ENCODE data around the gene PLB1.

Gene PLB1

GRCh38 chr2:28687171-28687570 lies 191.3 kb downstream of the PLB1 start:
- no peaks in the 10 kb centered on the region for H4K20me1 ChIP-seq (ENCODE audit: insufficient read depth, low read length, poor library complexity, severe bottlenecking)
- peaks cover under 1% of the 10 kb centered on the region for H3K4me1 ChIP-seq (ENCODE audit: insufficient read depth, low read length, poor library complexity, severe bottlenecking)
- H3K4me2 ChIP-seq (ENCODE audit: low read depth, low read length, poor library complexity, severe bottlenecking), result no peak overlapping the region
- TF ChIP-seq CTCF (conservative IDR thresholded peaks at IDR 0.05; ENCODE audit: low read length) (no peak), EZH2phosphoT487 (IDR thresholded peaks at IDR 0.05; ENCODE audit: borderline replicate concordance) (no peak)
- H3K4me3 ChIP-seq (ENCODE audit: low read length, poor library complexity, severe bottlenecking), result no peak overlapping the region
- H3K79me2 ChIP-seq (ENCODE audit: insufficient read depth, low read length), result no peaks in the 10 kb centered on the region
- no peaks in the 10 kb centered on the region for H3F3A ChIP-seq (ENCODE audit: low read depth)
- no peak overlapping the region for H2AFZ ChIP-seq (ENCODE audit: low read length)
- no peaks in the 10 kb centered on the region for H3K36me3 ChIP-seq (ENCODE audit: insufficient read depth, low read length)
- H3K9me2 ChIP-seq (replicated peaks; ENCODE audit: low read depth, low read length), result no peaks in the 10 kb centered on the region
- H3K9me3 ChIP-seq (ENCODE audit: insufficient read depth, low read depth, low read length), result no peaks in the 10 kb centered on the region
- H3K9ac ChIP-seq (ENCODE audit: low read depth, low read length, poor library complexity, severe bottlenecking), result no peak overlapping the region
- no peaks in the 10 kb centered on the region for H3K27me3 ChIP-seq (ENCODE audit: insufficient read depth, low read length, poor library complexity, severe bottlenecking)

DNA sequence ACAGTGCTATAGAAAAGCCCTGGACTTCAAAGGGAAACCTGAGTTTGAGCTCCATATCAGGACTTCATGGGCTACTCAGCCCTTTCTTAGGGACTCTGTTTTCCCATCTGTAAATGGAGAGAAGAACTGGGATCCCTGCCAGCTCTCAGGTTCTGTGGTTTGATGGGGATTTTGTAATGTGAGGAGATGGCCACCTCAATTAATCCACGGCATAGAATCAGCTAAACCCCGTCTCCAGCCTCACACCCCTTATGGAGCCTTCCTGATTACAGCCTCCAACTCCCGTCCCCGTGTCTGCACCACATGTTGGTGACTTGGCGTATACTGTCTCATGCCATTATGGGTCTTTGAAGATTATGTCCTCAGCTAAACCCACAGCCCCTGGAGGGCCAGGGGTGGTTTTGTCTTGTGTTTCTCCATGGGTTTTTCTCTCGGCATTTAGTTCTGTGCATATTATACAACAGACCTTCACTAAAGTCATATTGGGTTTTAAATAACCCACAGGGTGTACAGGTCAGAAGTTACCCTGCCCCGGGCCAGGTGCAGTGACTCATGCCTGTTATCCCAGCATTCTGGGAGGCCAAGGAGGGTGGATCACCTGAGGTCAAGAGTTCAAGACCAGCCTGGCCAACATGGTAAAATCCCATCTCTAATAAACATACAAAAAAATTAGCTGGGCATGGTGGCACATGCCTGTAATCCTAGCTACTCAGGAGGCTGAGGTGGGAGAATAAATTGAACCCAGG lies 192.0 kb downstream of the PLB1 start:
- Histone ChIP-seq H3K9me3 (ENCODE audit: insufficient read depth, low read depth, low read length) (no peaks in the 10 kb centered on the region), H3K36me3 (ENCODE audit: insufficient read depth, low read length) (no peaks in the 10 kb centered on the region), H3K27me3 (ENCODE audit: insufficient read depth, low read length, poor library complexity, severe bottlenecking) (no peaks in the 10 kb centered on the region), H2AFZ (ENCODE audit: low read length) (no peak overlapping the region), H3K4me1 (ENCODE audit: insufficient read depth, low read length, poor library complexity, severe bottlenecking) (no peaks in the 10 kb centered on the region), H3F3A (ENCODE audit: low read depth) (no peaks in the 10 kb centered on the region), H3K4me2 (ENCODE audit: low read depth, low read length, poor library complexity, severe bottlenecking) (no peak overlapping the region), H4K20me1 (ENCODE audit: insufficient read depth, low read length, poor library complexity, severe bottlenecking) (no peaks in the 10 kb centered on the region), H3K79me2 (ENCODE audit: insufficient read depth, low read length) (no peaks in the 10 kb centered on the region), H3K4me3 (ENCODE audit: low read length, poor library complexity, severe bottlenecking) (no peak overlapping the region), H3K9ac (ENCODE audit: low read depth, low read length, poor library complexity, severe bottlenecking) (no peak overlapping the region), H3K9me2 (replicated peaks; ENCODE audit: low read depth, low read length) (no peaks in the 10 kb centered on the region)
- TF ChIP-seq CTCF (conservative IDR thresholded peaks at IDR 0.05; ENCODE audit: low read length), result no peak

- no peak for TF ChIP-seq EZH2phosphoT487 (IDR thresholded peaks at IDR 0.05; ENCODE audit: borderline replicate concordance)
- Histone ChIP-seq H3K4me2 (ENCODE audit: low read depth, low read length, poor library complexity, severe bottlenecking) (no peak overlapping the region), H4K20me1 (ENCODE audit: insufficient read depth, low read length, poor library complexity, severe bottlenecking) (no peaks in the 10 kb centered on the region), H3K4me3 (ENCODE audit: low read length, poor library complexity, severe bottlenecking) (no peak overlapping the region), H3K79me2 (ENCODE audit: insufficient read depth, low read length) (no peaks in the 10 kb centered on the region), H3K27me3 (ENCODE audit: insufficient read depth, low read length, poor library complexity, severe bottlenecking) (no peaks in the 10 kb centered on the region), H3K9ac (ENCODE audit: low read depth, low read length, poor library complexity, severe bottlenecking) (no peak overlapping the region), H3K9me3 (ENCODE audit: insufficient read depth, low read depth, low read length) (no peaks in the 10 kb centered on the region), H3K36me3 (ENCODE audit: insufficient read depth, low read length) (no peaks in the 10 kb centered on the region), H3K9me2 (replicated peaks; ENCODE audit: low read depth, low read length) (no peaks in the 10 kb centered on the region), H2AFZ (ENCODE audit: low read length) (no peak overlapping the region), H3F3A (ENCODE audit: low read depth) (no peaks in the 10 kb centered on the region), H3K4me1 (ENCODE audit: insufficient read depth, low read length, poor library complexity, severe bottlenecking) (no peaks in the 10 kb centered on the region)
Measured at GRCh38 chr2:28688818-28689217, 193.0 kb downstream of the PLB1 start.

DNA sequence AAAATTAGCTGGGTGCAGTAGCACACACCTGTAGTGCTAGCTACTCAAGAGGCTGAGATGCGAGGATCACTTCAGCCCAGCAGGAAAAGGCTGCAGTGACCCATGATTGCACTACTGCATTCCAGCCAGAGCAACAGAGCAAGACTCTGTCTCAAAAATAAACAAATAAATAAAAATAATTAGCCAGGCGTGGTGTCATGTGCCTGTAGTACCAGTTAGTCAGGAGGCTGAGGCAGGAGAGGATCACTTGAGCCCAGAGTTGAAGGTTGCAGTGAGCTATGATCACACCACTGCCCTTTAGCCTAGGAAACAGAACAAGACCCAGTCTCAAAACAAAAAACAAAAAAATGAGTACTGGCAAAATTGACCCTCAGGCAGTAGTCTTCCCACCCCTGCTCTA lies 193.9 kb downstream of the PLB1 start:
- Histone ChIP-seq H3K9me3 (ENCODE audit: insufficient read depth, low read depth, low read length) (no peaks in the 10 kb centered on the region), H2AFZ (ENCODE audit: low read length) (no peak overlapping the region), H3K4me1 (ENCODE audit: insufficient read depth, low read length, poor library complexity, severe bottlenecking) (no peaks in the 10 kb centered on the region), H3K4me3 (ENCODE audit: low read length, poor library complexity, severe bottlenecking) (no peak overlapping the region), H3K4me2 (ENCODE audit: low read depth, low read length, poor library complexity, severe bottlenecking) (no peak overlapping the region), H3K36me3 (ENCODE audit: insufficient read depth, low read length) (no peaks in the 10 kb centered on the region), H4K20me1 (ENCODE audit: insufficient read depth, low read length, poor library complexity, severe bottlenecking) (no peaks in the 10 kb centered on the region), H3K27me3 (ENCODE audit: insufficient read depth, low read length, poor library complexity, severe bottlenecking) (no peaks in the 10 kb centered on the region), H3F3A (ENCODE audit: low read depth) (no peaks in the 10 kb centered on the region), H3K9me2 (replicated peaks; ENCODE audit: low read depth, low read length) (no peaks in the 10 kb centered on the region), H3K79me2 (ENCODE audit: insufficient read depth, low read length) (no peaks in the 10 kb centered on the region), H3K9ac (ENCODE audit: low read depth, low read length, poor library complexity, severe bottlenecking) (no peak overlapping the region)
- TF ChIP-seq CTCF (conservative IDR thresholded peaks at IDR 0.05; ENCODE audit: low read length) (no peak), EZH2phosphoT487 (IDR thresholded peaks at IDR 0.05; ENCODE audit: borderline replicate concordance) (no peak)
